Measurements from ENCODE around the gene JAGN1.
"Not testable (repeated sequence)": the region's sequence is repeated elsewhere in the genome, so short reads cannot be mapped to it uniquely, and the experiment has no call there.

Gene JAGN1

GRCh38 chr3:9916734-9917680, 26.6 kb downstream of the JAGN1 start, which contains the start of gene IL17RC:
IL17RC (plus strand) TSS chr3:9917098; CDS start chr3:9917316, 218 bp downstream.
- no peak for DNase-seq (ENCODE audit: low read depth in 2 of 2)

- no peak for DNase-seq (ENCODE audit: low read depth in 2 of 2)
Observed at GRCh38 chr3:9917820-9918219, 27.4 kb downstream of the JAGN1 start.

GRCh38 chr3:9918261-9919038, 28.0 kb downstream of the JAGN1 start:
- no peak for DNase-seq (ENCODE audit: low read depth in 2 of 2)

DNA sequence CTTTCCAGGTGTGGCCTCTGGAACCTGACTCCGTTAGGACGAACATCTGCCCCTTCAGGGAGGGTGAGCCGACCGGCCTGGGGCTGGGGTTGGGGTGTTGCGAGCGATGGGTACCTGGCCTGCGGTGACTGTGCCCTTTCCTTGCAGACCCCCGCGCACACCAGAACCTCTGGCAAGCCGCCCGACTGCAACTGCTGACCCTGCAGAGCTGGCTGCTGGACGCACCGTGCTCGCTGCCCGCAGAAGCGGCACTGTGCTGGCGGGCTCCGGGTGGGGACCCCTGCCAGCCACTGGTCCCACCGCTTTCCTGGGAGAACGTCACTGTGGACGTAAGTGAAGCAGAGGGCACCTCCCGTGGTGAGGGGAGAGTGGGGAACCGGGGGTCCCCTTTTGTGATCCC, 37.7 kb downstream of the JAGN1 start:
- no peak for DNase-seq (ENCODE audit: low read depth in 2 of 2)

GRCh38 chr3:9930804-9931418, 40.5 kb downstream of the JAGN1 start:
- DNase-seq (ENCODE audit: low read depth in 2 of 2), result no peak

DNA sequence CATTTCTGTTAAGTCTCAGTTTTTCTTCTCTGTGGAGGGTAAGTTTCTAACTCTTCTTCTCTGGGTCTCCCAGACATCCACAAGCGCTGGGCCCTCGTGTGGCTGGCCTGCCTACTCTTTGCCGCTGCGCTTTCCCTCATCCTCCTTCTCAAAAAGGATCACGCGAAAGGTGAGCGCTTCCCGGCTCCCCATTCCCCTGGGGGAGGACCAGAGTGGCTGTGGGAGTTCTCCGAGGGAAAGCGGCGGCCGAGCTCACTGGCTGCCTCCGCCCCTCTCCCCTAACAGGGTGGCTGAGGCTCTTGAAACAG, 42.1 kb downstream of the JAGN1 start:
- no peak for DNase-seq (ENCODE audit: low read depth in 2 of 2)

DNA sequence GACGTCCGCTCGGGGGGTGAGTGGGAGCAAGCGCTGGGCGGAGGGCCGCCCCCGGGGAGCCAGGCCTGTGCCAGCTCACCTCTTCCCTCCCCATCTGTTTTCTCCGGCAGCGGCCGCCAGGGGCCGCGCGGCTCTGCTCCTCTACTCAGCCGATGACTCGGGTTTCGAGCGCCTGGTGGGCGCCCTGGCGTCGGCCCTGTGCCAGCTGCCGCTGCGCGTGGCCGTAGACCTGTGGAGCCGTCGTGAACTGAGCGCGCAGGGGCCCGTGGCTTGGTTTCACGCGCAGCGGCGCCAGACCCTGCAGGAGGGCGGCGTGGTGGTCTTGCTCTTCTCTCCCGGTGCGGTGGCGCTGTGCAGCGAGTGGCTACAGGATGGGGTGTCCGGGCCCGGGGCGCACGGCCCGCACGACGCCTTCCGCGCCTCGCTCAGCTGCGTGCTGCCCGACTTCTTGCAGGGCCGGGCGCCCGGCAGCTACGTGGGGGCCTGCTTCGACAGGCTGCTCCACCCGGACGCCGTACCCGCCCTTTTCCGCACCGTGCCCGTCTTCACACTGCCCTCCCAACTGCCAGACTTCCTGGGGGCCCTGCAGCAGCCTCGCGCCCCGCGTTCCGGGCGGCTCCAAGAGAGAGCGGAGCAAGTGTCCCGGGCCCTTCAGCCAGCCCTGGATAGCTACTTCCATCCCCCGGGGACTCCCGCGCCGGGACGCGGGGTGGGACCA, 42.6 kb downstream of the JAGN1 start:
- peak; percentile 68 to 75 for DNase-seq (ENCODE audit: low read depth in 2 of 2)

DNA sequence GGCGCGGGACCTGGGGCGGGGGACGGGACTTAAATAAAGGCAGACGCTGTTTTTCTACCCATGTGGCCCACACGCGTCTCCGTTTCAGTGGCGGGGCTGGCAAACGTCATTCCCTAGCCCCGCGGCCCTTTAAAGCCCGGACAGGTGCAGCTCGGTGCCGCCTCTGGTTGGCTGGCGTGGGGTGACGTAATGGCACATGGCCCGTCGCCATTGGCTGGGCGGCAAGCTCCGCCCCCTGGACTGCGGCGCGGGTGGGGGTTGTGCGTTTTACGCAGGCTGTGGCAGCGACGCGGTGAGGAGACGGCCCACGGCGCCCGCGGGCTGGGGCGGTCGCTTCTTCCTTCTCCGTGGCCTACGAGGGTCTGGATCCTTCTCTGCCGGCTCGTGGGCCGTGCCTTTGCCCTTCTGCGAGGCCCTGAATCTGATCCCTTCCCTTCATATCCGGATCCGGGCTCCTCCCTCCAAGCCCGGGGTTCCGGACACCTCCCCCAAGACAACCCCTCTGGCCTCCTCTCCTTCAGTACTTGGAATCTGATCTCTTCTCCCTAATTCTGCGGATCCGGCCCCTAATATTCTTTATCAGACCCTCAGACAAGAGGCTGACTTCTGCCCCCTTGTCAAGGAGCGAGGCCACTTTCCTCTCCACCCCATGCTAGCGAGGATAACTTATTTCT, 43.3 kb downstream of the JAGN1 start, which contains the start of gene CRELD1:
Gene CRELD1 (plus strand): TSS at position 274 of the 674 bp plus-strand sequence. CDS start 605 bp downstream, outside the sequence.
- peak; percentile 94 to 96 for DNase-seq (ENCODE audit: low read depth in 2 of 2)

DNA sequence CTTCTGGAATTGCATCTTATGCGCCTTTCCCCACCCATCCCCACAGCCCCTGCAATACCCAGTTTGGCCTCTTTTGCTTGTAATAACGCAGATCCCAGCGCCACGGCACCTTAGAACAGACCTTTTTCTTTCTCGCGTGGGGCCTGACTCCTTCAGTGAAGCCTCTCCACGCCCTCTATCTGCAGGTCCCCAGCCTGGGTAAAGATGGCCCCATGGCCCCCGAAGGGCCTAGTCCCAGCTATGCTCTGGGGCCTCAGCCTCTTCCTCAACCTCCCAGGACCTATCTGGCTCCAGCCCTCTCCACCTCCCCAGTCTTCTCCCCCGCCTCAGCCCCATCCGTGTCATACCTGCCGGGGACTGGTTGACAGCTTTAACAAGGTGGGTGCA, 43.8 kb downstream of the JAGN1 start:
- DNase-seq (ENCODE audit: low read depth in 2 of 2), result no peak

- DNase-seq (ENCODE audit: low read depth in 2 of 2), result no peak
Observed at GRCh38 chr3:9934993-9935392, 44.6 kb downstream of the JAGN1 start.

GRCh38 chr3:9935966-9936510, 45.6 kb downstream of the JAGN1 start:
- DNase-seq (ENCODE audit: low read depth in 2 of 2), result no peak

- DNase-seq (ENCODE audit: low read depth in 2 of 2), result no peak
Observed at GRCh38 chr3:9937486-9938238, 47.3 kb downstream of the JAGN1 start.

GRCh38 chr3:9938966-9939365, 48.6 kb downstream of the JAGN1 start:
- no peak for DNase-seq (ENCODE audit: low read depth in 2 of 2)

DNA sequence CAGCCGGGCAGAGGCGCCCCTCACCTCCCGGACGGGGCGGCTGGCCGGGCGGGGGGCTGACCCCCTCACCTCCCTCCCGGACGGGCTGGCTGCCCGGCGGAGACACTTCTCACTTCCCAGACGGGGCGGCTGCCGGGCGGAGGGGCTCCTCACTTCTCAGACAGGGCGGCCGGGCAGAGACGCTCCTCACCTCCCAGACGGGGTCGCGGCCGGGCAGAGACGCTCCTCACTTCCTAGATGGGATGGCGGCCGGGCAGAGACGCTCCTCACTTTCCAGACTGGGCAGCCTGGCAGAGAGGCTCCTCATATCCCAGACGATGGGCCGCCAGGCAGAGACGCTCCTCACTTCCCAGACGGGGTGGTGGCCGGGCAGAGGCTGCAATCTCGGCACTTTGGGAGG, 49.5 kb downstream of the JAGN1 start:
- not testable (repeated sequence) for DNase-seq (ENCODE audit: low read depth in 2 of 2)

- DNase-seq (ENCODE audit: low read depth in 2 of 2), result no peak
Observed at GRCh38 chr3:9940746-9941145, 50.3 kb downstream of the JAGN1 start.

DNA sequence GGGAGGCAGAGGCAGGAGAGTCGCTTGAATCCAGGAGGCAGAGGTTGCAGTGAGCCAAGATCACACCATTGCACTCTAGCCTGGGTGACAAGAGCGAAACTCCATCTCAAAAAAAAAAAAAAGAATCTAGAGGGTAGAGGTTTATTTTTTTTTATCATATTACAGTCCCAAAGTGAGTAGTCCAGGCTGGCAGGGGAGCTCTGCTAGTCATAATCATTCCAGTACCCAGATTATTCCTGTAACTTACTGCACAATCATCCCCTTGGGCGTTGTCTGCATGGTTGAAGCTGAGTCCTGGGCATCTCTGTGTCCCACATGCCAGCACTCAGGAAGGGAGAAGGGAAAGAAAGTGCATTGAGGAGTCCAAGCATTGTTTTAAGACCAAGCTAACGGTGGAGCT, 51.8 kb downstream of the JAGN1 start:
- DNase-seq (ENCODE audit: low read depth in 2 of 2), result no peak

DNA sequence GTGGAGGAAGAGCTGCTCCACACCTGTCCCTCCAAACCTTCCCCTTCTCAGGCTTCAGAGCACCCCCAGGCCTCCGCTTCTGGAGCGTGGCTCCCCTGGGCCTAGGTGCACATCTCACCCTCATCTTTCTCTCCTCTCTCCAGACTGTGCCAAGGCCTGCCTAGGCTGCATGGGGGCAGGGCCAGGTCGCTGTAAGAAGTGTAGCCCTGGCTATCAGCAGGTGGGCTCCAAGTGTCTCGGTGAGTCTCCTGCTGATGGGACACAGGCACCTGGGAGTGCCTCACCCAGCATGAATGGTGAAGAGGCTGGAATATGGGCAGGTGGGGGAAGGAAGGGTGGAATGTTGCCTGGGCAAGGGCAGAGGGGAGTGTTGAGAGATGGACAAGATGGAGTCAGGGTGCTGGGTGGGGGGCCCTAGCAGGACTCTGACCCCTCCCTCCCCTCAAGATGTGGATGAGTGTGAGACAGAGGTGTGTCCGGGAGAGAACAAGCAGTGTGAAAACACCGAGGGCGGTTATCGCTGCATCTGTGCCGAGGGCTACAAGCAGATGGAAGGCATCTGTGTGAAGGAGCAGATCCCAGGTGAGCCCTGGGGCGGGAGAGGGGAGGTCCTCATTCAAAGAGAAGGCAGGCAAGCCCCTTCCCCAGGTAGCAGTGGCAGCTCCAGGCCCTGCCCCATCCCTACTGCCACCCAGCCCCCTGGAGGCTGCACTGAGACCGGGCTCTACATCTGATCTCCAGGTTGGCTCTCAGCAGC, 52.7 kb downstream of the JAGN1 start:
- DNase-seq (ENCODE audit: low read depth in 2 of 2), result no peak

All from stimulated activated CD8-positive, alpha-beta memory T cell treated with anti-CD3 and anti-CD28 coated beads, Interleukin-7, amount 100 ng/mL, for 1 hour (primary cell).